Smooth muscle cell (in vitro differentiated cells): ENCODE results near the gene DUSP16. TPM values are rescaled to one million over a fixed set of nuclear protein-coding genes. Genes with fewer than 3 reads are reported as not detected.

Experiments used
- DNase-seq: peaks from one replicate; lab custom pipeline; 2025; ENCODE audit not compliant: unreplicated experiment; lab: John Stamatoyannopoulos, UW
- H2AFZ ChIP-seq: fragments of 200-600 bp; sonication (generic); 2 replicates; pipeline ENCODE4 v1.6.0; 2016; ENCODE audit warnings: antibody characterized with exemption, low read depth, mild to moderate bottlenecking
- H3F3A ChIP-seq: fragments of 200-600 bp; sonication (generic); 2 replicates; pipeline ENCODE4 v1.6.0; 2017; ENCODE audit warnings: antibody characterized with exemption, low read depth
- H3K27ac ChIP-seq: fragments of 200-600 bp; sonication (generic); 2 replicates; pipeline ENCODE4 v1.5.1; 2016; ENCODE audit warnings: low read depth, mild to moderate bottlenecking
- H3K27me3 ChIP-seq: fragments of 200-600 bp; sonication (generic); 2 replicates; pipeline ENCODE4 v1.6.1; 2016; ENCODE audit warnings: low read depth, mild to moderate bottlenecking
- H3K36me3 ChIP-seq: fragments of 200-600 bp; sonication (generic); 2 replicates; pipeline ENCODE4 v1.5.1; 2016; ENCODE audit warnings: low read depth
- H3K4me1 ChIP-seq: fragments of 200-600 bp; sonication (generic); 2 replicates; pipeline ENCODE4 v1.5.1; 2016; ENCODE audit warnings: low read depth
- H3K4me2 ChIP-seq: fragments of 200-600 bp; sonication (generic); 2 replicates; pipeline ENCODE4 v1.6.0; 2016; ENCODE audit warnings: mild to moderate bottlenecking
- H3K4me3 ChIP-seq: fragments of 200-600 bp; sonication (generic); 2 replicates; pipeline ENCODE4 v1.5.1; 2016; ENCODE audit warnings: mild to moderate bottlenecking
- H3K79me2 ChIP-seq: fragments of 200-600 bp; sonication (generic); 2 replicates; pipeline ENCODE4 v1.6.0; 2016; ENCODE audit warnings: low read depth, mild to moderate bottlenecking
- H3K9ac ChIP-seq: fragments of 200-600 bp; sonication (generic); 2 replicates; pipeline ENCODE4 v1.6.0; 2016; ENCODE audit warnings: low read depth
- H3K9me3 ChIP-seq: fragments of 200-600 bp; sonication (generic); replicated peaks from 2 replicates; pipeline ENCODE4 v1.5.1; 2016; ENCODE audit warnings: low read depth
- H4K20me1 ChIP-seq: fragments of 200-600 bp; sonication (generic); 2 replicates; pipeline ENCODE4 v1.6.0; 2016; ENCODE audit warnings: low read depth
- WGBS: methylation state at CpG from one replicate; pipeline ENCODE4 v1.1.7; 2016; ENCODE audit warnings: low lambda C conversion rate; 5-methylcytosine and 5-hydroxymethylcytosine counted together
- polyA plus RNA-seq: library from polyadenylated mRNA; unstranded; fragments of >200 nt; fragmentation: Nextera tagmentation; extraction: Ambion mirVana; gene quantifications from 2 replicates; pipeline ENCODE4 v1.2.1, GENCODE V29; 2016
- total RNA-seq: library from RNA; depleted of rRNA; stranded (reverse); fragments of >200 nt; gene quantifications from 2 replicates; pipeline ENCODE4 v1.2.3, GENCODE V29; 2014
- TF ChIP-seq, protein P1 (sequence below): fragments of 200-600 bp; sonication (generic); IDR thresholded peaks from 2 replicates; pipeline ENCODE4 v1.5.1; 2017; ENCODE audit warnings: borderline replicate concordance, mild to moderate bottlenecking, antibody characterized with exemption; ENCODE audit not compliant: insufficient read depth, poor library complexity, severe bottlenecking

The DUSP16 gene
- total and polyA plus RNA-seq, 2 experiments from 2014 or later: 1.2 to 10.8 TPM

DNA sequence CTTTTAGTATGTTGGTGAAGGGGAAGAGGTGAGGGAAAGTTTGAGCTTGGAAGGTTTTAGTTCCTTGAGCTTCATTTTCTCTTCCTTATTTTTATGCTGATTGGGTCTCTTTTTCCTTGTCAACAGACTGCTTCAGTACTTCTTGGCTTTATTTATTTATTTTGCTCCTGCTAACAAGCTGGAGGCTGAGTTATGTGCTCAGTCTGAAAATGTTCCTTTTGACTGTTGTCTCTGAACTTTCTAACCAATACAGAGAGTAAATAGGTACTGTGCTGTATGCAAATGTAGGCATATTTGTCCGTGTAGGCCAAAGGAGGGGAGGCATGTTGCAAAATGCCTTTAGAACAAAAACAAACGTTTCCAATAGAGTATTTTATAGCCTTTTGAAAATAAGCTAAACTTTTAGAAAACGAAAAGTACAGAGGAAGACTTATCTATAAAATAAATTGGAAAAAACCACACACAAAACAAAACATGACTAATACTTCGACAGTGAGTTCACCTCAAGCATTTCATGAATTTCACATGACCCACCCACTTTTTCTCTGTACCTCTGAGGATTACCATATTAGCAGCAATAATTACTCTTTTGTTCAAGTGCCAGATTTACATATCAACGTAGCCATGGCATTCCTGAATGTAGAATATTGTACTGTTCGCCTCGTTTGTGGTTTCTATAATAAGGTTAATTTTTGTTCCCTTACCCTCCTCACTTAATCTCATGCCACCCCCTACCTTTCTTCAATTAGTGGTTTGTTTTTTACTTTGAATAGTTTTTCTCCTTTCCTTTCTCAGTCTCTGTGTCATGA lies 44.3 kb upstream of the DUSP16 start:
- Histone ChIP-seq H3F3A (no peaks in the 10 kb centered on the region), H3K9me3 (no peaks in the 10 kb centered on the region), H4K20me1 (no peaks in the 10 kb centered on the region), H3K79me2 (no peaks in the 10 kb centered on the region), H3K9ac (no peak overlapping the region), H3K36me3 (no peaks in the 10 kb centered on the region), H3K4me2 (no peak overlapping the region), H2AFZ (peak overlapping the region; percentile 25), H3K4me3 (no peak overlapping the region), H3K27me3 (no peaks in the 10 kb centered on the region), H3K4me1 (no peaks in the 10 kb centered on the region), H3K27ac (peak overlapping the region; percentile 72)
- no peak for DNase-seq
- 53% methylated on average over 7 of the region's 7 CpGs for WGBS
- TF ChIP-seq, protein P1, sequence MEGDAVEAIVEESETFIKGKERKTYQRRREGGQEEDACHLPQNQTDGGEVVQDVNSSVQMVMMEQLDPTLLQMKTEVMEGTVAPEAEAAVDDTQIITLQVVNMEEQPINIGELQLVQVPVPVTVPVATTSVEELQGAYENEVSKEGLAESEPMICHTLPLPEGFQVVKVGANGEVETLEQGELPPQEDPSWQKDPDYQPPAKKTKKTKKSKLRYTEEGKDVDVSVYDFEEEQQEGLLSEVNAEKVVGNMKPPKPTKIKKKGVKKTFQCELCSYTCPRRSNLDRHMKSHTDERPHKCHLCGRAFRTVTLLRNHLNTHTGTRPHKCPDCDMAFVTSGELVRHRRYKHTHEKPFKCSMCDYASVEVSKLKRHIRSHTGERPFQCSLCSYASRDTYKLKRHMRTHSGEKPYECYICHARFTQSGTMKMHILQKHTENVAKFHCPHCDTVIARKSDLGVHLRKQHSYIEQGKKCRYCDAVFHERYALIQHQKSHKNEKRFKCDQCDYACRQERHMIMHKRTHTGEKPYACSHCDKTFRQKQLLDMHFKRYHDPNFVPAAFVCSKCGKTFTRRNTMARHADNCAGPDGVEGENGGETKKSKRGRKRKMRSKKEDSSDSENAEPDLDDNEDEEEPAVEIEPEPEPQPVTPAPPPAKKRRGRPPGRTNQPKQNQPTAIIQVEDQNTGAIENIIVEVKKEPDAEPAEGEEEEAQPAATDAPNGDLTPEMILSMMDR: no peak

DNA sequence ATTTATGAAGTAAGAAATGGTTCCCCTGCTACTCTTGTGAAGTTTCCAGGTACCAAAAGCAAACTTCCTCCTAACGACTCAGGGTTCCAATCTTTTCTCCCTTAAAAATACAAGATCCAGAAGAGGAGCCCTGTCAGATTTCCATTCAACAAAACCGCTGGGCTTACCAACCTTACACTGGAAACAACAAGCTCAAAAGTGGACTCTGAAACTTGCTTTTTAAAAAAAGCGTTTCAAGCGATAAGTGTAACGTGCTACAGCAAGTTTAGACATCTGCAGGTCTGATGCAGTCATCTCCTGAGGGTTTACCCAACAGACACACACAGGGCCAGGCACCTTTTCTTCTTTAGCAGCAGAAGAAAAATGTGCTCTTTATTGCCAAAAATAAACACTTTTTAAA lies 42.1 kb upstream of the DUSP16 start:
- Histone ChIP-seq H3K36me3 (no peaks in the 10 kb centered on the region), H3K9ac (no peak overlapping the region), H3K9me3 (no peaks in the 10 kb centered on the region), H3K4me2 (no peak overlapping the region), H3K4me1 (no peaks in the 10 kb centered on the region), H3K27me3 (no peaks in the 10 kb centered on the region), H3F3A (no peaks in the 10 kb centered on the region), H3K79me2 (no peaks in the 10 kb centered on the region), H3K4me3 (no peak overlapping the region), H2AFZ (no peak overlapping the region), H4K20me1 (no peaks in the 10 kb centered on the region), H3K27ac (no peak overlapping the region)
- TF ChIP-seq, protein P1: no peak
- WGBS: 89% methylated on average over 5 of the region's 5 CpGs
- DNase-seq: no peak

- Histone ChIP-seq H4K20me1 (no peaks in the 10 kb centered on the region), H3K4me3 (no peak overlapping the region), H3K9ac (no peak overlapping the region), H3K4me2 (no peak overlapping the region), H3F3A (no peaks in the 10 kb centered on the region), H3K4me1 (no peaks in the 10 kb centered on the region), H2AFZ (no peak overlapping the region), H3K27me3 (no peaks in the 10 kb centered on the region), H3K36me3 (no peaks in the 10 kb centered on the region), H3K27ac (no peak overlapping the region), H3K79me2 (no peaks in the 10 kb centered on the region), H3K9me3 (no peaks in the 10 kb centered on the region)
- no peak for DNase-seq
- TF ChIP-seq, protein P1: no peak
- WGBS: 88% methylated on average over 8 of the region's 8 CpGs
These were observed 38.0 kb upstream of the DUSP16 start for GRCh38 chr12:12600659-12601058.
